Measurements from ENCODE around the gene TWIST2. TPM values are rescaled to one million over a fixed set of nuclear protein-coding genes. Genes with fewer than 3 reads are reported as not detected.

Gene TWIST2
- polyA plus RNA-seq, 1 donor from 2014 or later, result not detected

- Histone ChIP-seq H3K9ac (ENCODE audit: low read length) (no peak overlapping the region), H3K4me2 (ENCODE audit: low read length) (no peak overlapping the region), H3K36me3 (ENCODE audit: insufficient read depth, low read length) (no peaks in the 10 kb centered on the region)
Measured at GRCh38 chr2:238876232-238876630, 28.3 kb downstream of the TWIST2 start.

GRCh38 chr2:238878051-238878735, 30.3 kb downstream of the TWIST2 start:
- Histone ChIP-seq H3K9me3 (ENCODE audit: low read length) (no peaks in the 10 kb centered on the region), H4K20me1 (ENCODE audit: insufficient read depth) (no peaks in the 10 kb centered on the region), H3K27ac (ENCODE audit: low read length) (no peak overlapping the region), H3K4me2 (ENCODE audit: low read length) (no peak overlapping the region), H3F3A (ENCODE audit: insufficient read depth, low read length, poor library complexity, severe bottlenecking) (no peaks in the 10 kb centered on the region), H3K4me3 (ENCODE audit: low read length) (no peak overlapping the region), H3K79me2 (replicated peaks; ENCODE audit: insufficient read depth, low read length) (no peaks in the 10 kb centered on the region), H3K36me3 (ENCODE audit: insufficient read depth, low read length) (no peaks in the 10 kb centered on the region), H3K9ac (ENCODE audit: low read length) (no peak overlapping the region), H2AFZ (ENCODE audit: low read depth, low read length) (no peak overlapping the region), H3K27me3 (ENCODE audit: insufficient read depth, low read depth, low read length) (no peaks in the 10 kb centered on the region), H3K9me2 (ENCODE audit: insufficient read depth, low read length) (no peaks in the 10 kb centered on the region)
- no peak for TF ChIP-seq TAF1 (IDR thresholded peaks at IDR 0.05; ENCODE audit: low read depth)
- no peak for TF ChIP-seq RAD21 (conservative IDR thresholded peaks at IDR 0.05)
- no peak for TF ChIP-seq EZH2 (IDR thresholded peaks at IDR 0.05; ENCODE audit: borderline replicate concordance, insufficient read depth, low read length, poor library complexity, severe bottlenecking)
- no peak for TF ChIP-seq POLR2AphosphoS5 (IDR thresholded peaks at IDR 0.05)
- TF ChIP-seq REST (IDR thresholded peaks at IDR 0.05; ENCODE audit: borderline replicate concordance), result no peak
- no peak for TF ChIP-seq CTCF (IDR thresholded peaks at IDR 0.05; ENCODE audit: poor library complexity, severe bottlenecking)

More at GRCh38 chr2:238876232-238876630, 28.3 kb downstream of the TWIST2 start:
- H2AFZ ChIP-seq (ENCODE audit: low read depth, low read length), result no peak overlapping the region
- no peaks in the 10 kb centered on the region for H3K9me3 ChIP-seq (ENCODE audit: low read length)
- TF ChIP-seq EP300 (conservative IDR thresholded peaks at IDR 0.05; ENCODE audit: poor library complexity, severe bottlenecking) (no peak), EZH2 (IDR thresholded peaks at IDR 0.05; ENCODE audit: borderline replicate concordance, insufficient read depth, low read length, poor library complexity, severe bottlenecking) (no peak), SMC3 (conservative IDR thresholded peaks at IDR 0.05; ENCODE audit: poor library complexity) (no peak), TAF1 (IDR thresholded peaks at IDR 0.05; ENCODE audit: low read depth) (no peak), REST (IDR thresholded peaks at IDR 0.05; ENCODE audit: borderline replicate concordance) (no peak), CTCF (IDR thresholded peaks at IDR 0.05; ENCODE audit: poor library complexity, severe bottlenecking) (no peak), RAD21 (conservative IDR thresholded peaks at IDR 0.05) (no peak), POLR2AphosphoS5 (IDR thresholded peaks at IDR 0.05) (no peak), MXI1 (conservative IDR thresholded peaks at IDR 0.05; ENCODE audit: poor library complexity, severe bottlenecking) (no peak)
- H3K4me3 ChIP-seq (ENCODE audit: low read length), result no peak overlapping the region
- no peaks in the 10 kb centered on the region for H3K79me2 ChIP-seq (replicated peaks; ENCODE audit: insufficient read depth, low read length)
- H3F3A ChIP-seq (ENCODE audit: insufficient read depth, low read length, poor library complexity, severe bottlenecking), result no peaks in the 10 kb centered on the region
- H3K27me3 ChIP-seq (ENCODE audit: insufficient read depth, low read depth, low read length), result no peaks in the 10 kb centered on the region
- H4K20me1 ChIP-seq (ENCODE audit: insufficient read depth), result no peaks in the 10 kb centered on the region
- no peaks in the 10 kb centered on the region for H3K9me2 ChIP-seq (ENCODE audit: insufficient read depth, low read length)
- no peak overlapping the region for H3K27ac ChIP-seq (ENCODE audit: low read length)

Measured in neural cell (in vitro differentiated cells).